SK-MEL-5 (cell line): Measurements from ENCODE around the gene OR2T4. TPM values are rescaled to one million over a fixed set of nuclear protein-coding genes. Genes with fewer than 3 reads are reported as not detected.
A peak's percentile ranks its signal among the peaks of the same experiment; 100 is the strongest.

Experiments
- DNase-seq: peaks from one replicate; pipeline ENCODE4 v3.0.0-alpha.2; 2016; ENCODE audit warnings: low read depth, low spot score
- in situ Hi-C: cut with HindIII; loops from 2 replicates; pipeline ENCODE4 v1.10.0; 2016; ENCODE audit warnings: low sequenced_read_pairs, high pct_unique_total_duplicates, low pct_unique_long_range_greater_than_20kb
- polyA plus RNA-seq, 2 experiments: library from polyadenylated mRNA; depleted of rRNA; stranded (reverse); fragments of >200 nt; gene quantifications; 2 replicates each; pipeline ENCODE4 v1.2.3, GENCODE V29; 2015
- total RNA-seq: library from RNA; depleted of rRNA; stranded (reverse); fragments of >200 nt; shearing (Covaris generic); gene quantifications from 2 replicates; pipeline ENCODE4 v1.2.3, GENCODE V29; 2014; rRNA removed

The OR2T4 gene, protein sequence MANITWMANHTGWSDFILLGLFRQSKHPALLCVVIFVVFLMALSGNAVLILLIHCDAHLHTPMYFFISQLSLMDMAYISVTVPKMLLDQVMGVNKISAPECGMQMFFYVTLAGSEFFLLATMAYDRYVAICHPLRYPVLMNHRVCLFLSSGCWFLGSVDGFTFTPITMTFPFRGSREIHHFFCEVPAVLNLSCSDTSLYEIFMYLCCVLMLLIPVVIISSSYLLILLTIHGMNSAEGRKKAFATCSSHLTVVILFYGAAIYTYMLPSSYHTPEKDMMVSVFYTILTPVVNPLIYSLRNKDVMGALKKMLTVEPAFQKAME
- total RNA-seq: not detected in 2 replicates
- not detected in 2 replicates for polyA plus RNA-seq (2015; cell fraction: cytosol; rRNA removed)
- not detected in 2 replicates for polyA plus RNA-seq (2015; cell fraction: nucleus; rRNA removed)

DNA sequence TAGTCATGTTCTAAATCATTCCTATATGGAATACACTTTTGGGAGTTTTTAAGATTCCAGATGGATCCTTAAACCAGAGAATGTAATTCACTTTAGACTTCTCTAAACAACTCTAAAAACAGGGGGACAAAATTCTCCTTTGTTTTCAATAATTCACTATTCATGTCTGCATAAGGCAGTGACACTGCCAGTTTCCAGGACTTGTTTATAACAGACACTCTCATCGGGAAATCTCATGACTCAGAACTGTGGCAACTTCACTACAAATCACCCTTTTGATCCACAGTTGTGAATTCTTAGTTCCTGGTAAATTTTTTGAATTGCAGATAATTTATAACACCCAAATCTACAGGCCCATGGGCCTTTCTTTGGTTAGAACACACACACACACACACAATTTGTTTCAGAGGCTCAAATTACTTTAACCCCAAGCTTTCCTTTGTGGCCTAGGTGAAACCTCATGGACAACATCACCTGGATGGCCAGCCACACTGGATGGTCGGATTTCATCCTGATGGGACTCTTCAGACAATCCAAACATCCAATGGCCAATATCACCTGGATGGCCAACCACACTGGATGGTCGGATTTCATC lies at the start of gene OR2T4:
TSS of gene OR2T4 (plus strand) at position 545 of the 595 bp plus-strand sequence. CDS start at position 545, 0 bp downstream.
- in situ Hi-C loops: no loop called here
- no peak for DNase-seq

DNA sequence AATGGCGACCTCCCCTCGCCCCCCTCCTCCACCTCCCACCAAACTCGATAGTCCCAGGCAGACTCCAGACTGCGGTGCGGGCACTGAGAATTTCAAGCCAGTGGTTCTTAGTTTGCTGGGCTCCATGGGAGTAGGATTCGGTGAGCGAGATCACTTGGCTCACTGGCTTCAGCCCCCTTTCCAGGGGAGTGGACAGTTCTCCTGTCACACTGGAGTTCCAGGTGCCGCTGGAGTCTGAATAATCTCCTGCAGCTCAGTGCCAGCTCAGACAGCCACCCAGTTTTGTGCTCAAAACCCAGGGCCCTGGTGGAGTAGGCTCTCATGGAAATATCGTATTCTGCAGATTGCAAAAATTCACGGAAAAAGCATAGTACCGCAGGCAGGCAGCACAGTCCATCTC lies 44.7 kb upstream of the OR2T4 start:
- in situ Hi-C loops: no loop called here
- DNase-seq: no peak

DNA sequence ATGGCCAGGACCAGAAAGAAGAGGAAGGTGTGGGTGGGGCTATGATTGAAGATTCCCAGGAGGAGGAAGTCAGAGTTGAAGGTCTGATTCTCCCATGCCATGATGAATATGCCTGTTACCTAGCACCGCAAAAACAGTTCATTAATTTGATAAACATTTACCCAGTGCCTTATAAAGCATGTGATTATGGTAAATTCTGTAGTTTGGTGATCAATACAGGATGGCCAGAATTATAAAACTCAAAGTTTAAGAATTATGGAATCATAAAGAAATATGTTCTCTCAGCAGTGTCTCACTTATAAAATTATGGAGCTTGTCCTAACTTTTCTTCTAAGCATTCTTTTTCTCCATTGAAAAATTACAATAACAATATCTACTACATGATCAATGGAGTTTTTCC lies 37.0 kb upstream of the OR2T4 start, which contains the start of gene OR2M7:
TSS of gene OR2M7 (minus strand) at position 101 of the 400 bp plus-strand sequence. CDS start at position 101, 0 bp downstream.
- in situ Hi-C loops: no loop called here
- DNase-seq: no peak

DNA sequence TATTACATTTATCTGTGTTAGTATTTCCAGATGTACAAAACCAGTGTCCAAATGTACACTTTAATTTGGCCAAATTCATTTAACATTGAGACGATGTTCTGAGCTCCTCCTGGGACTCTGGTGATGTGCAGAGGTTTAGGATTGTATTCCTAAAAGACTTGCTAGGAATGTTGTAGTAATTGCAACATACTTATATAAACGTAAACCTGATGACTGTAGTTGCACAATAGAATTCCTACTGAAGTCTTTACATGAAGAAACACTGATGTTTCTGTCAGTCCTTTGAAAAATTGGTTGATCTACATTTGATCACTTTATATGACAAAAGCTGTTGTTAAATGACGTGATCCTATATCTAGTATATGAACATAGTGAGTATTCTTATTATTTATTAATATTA lies 18.0 kb upstream of the OR2T4 start:
- in situ Hi-C loops: no loop called here

DNA sequence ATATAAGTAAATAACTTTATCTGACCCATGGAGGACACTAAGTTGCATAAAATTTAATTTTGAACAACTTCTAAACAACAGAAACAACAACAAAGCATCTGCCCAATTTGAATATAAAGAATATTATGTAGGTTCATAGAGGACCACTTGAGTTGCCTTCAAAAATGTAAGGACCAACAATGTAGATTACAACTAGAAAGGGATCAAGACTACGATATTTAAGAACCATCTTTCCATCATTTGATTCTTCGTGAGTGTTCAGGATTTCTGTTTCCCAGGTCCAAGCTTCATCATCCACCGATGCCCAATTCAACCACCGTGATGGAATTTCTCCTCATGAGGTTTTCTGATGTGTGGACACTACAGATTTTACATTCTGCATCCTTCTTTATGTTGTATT lies 13.0 kb upstream of the OR2T4 start, which contains the start of gene OR14C36:
TSS of gene OR14C36 (plus strand) at position 301 of the 400 bp plus-strand sequence. CDS start at position 301, 0 bp downstream.
- in situ Hi-C loops: no loop called here
- DNase-seq: no peak

More for the DNA sequence above, 18.0 kb upstream of the OR2T4 start:
- DNase-seq: no peak

DNA sequence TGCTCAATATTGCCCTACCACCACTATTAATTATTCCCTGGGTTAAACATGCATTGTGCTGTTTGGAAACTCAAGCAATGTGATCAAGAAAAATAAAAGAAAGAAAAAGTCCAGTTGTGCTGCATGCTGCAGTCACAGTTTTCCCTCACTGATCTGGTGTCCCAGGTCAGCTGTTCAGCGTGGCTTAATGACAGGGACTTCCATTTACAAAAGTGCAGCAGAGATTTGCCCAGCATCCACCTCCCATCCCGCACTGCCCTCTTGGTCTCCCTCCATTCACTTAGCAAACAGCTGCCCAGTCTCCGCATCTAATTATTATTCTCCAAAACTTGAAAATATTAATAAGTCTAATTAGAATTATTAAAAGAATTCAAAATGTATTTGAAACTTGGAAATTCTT lies 2.0 kb upstream of the OR2T4 start:
- in situ Hi-C loops: no loop called here
- DNase-seq: no peak

DNA sequence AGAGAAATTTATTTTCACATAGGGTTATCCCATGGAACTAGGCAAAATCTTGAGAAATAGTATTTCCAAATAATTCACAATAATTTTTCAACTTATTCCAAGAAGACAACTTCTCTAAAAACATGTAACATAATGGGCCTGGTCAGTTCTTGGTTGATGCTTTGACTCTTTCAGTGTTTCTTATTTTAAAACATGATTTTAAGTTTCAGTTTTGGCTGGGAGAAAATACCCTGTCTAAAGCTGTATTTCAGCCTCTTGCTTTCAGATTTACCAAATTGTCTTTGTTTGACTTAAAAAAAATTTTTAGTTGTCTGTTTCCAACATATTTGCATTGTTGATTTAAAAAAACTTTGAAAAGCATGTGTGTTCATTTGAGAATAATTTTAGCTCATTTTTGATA lies 5.1 kb downstream of the OR2T4 start:
- DNase-seq: no peak
- in situ Hi-C loops: no loop called here

DNA sequence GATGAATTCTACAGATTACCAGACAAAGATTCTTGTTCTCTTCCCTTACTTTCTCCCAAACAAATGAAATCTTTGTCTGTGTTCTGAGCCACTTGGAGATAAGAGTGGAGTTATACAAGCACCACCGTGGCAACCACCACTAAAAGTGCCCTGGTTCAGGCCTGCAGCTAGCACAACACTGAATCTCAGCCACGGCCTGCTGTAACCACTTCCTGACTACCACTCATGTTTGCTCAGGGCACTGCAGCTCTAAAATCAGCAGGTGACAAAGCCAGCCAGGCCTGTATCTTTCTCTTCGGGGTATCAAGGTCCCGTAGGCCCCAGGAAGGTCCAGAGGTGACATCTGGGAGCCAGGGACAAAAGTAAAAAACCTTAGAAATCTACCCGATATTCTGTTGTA lies 10.9 kb downstream of the OR2T4 start:
- no peak for DNase-seq
- in situ Hi-C loops: no loop called here

DNA sequence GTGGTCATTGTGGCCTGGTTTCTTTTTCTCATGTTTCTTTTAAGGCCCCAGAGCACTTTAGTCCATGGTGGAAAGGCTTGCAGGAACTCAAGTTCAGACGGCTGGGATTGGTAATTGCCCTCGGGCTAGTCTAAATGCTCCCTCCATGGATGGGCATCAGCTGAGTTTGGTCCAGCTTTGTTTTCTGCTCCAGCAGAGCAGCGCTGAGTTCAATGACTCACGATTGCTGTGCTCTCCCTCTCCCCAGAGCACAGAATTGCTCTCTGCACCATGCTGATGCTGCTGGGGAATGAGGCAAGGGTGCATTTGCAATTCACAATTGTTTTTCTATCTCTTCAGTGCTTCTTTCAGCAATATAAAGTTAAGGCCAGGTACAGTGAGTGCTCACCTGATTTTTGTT lies 12.3 kb downstream of the OR2T4 start:
- in situ Hi-C loops: no loop called here
- DNase-seq: no peak

DNA sequence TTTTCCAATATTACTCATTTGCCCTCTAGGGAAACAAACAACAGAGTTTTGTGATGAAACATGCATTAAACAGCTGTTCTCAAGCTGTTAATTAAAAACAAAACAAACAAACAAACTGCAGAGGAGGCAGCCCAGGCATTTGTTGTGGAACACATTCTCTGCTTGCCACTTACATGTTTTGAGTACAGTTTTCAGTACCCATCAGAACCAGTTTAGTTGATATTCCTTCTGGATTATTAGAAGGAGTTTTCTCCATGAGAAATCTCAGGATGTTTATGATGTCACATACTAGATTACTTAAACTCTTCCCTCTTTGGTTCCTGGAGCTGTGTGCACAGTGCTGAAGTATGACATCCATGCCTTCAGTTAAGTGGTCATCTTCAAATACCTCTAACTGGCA lies 14.0 kb downstream of the OR2T4 start, which contains the start of gene OR2T6:
TSS of gene OR2T6 (plus strand) at position 301 of the 400 bp plus-strand sequence. CDS start 11,863 bp downstream, outside the sequence.
- in situ Hi-C loops: no loop called here
- no peak for DNase-seq

DNA sequence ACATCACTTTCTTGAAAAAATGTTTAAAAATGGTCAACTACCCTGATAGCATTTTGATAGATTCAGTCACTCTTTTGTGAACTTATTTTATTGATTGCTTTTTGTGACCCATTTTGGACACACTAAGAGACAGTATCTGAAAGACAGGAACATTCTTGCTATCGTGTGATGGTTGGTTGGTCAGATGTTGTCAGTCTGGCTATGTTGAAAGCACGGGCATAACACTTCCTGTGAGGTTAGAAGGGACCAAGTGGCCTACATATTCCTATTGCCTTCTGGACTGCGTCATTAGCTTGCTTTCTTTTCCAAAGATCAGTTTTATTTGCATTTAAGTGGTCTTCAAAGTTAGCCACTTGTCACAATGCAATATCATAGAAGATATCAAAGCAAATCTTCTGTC lies 15.5 kb downstream of the OR2T4 start:
- in situ Hi-C loops: no loop called here
- DNase-seq: no peak

DNA sequence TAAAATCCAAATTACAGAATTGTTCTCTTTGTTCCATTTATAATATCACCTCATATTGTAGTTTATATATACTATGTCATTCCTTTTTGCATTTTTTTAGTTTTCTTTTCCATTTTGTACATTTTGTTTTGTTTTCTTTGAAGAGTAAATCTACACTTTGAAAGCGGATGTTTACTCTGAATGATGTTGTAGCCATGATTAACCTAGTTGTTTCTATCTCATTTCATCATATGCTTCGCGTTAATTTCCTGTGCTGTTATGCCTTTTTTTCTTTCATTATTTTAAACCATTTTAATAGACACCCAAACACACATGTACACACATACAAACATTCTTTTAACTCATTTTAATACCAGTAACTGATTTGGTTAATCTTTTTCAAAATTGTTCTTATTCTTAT lies 19.4 kb downstream of the OR2T4 start:
- in situ Hi-C loops: no loop called here
- no peak for DNase-seq

DNA sequence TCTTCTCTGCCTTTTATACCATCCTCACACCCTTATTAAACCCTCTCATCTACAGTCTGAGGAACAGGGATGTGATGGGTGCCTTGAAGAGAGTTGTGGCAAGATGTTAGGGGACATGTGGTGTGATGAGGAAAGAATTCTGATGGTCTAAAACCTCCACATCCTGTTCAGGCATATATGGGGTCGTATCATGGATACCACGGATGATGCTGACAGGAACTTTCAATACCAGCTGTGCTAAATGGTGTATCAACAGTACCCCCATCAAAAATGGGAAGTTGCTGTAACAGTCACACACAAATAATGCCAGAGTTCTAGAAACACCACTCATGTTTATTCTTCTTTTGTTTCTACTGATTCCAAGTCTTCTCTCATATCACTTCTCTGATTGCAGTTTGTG lies 27.0 kb downstream of the OR2T4 start:
- in situ Hi-C loops: no loop called here
- no peak for DNase-seq

DNA sequence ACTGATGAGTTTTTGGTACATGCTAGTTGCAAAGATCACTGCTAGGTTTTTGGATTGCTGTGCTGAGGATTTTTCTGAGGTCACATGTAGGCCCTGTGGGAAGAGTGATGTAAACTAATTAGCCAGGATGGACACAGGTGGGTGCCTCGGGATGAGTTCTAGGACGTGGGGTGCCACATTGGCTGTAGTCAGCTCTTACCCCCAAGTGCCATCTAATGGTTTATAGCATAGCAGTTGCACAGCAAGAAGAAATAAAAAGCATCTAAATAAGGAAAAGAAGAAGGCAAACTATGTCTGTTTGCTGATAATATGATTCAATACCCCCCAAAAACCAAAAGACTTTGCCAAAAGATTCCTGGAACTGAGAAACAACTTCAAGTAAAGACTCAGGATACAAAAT lies 31.6 kb downstream of the OR2T4 start:
- in situ Hi-C loops: no loop called here
- no peak for DNase-seq

DNA sequence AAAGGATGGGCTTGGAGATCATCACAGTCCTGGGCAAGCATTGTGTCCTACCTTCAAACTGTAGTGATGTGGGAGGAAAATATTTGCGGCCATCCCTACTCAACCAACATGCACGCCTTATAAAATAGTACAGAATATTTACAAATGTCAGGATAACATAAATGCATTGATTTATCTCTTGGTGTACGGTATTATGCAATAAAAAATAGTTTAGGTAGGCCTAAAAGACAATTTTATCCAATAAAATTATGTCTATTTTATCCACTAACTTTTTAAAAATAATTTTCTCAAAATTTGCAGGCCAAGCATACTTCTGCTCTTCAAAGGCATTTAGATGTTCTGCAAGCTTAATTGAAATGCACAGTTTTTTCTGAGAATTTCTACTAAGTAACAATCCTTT lies 41.3 kb downstream of the OR2T4 start, which contains the start of gene OR2T1:
TSS of gene OR2T1 (plus strand) at position 301 of the 400 bp plus-strand sequence. CDS start 3,100 bp downstream, outside the sequence.
- no peak for DNase-seq
- in situ Hi-C loops: no loop called here

DNA sequence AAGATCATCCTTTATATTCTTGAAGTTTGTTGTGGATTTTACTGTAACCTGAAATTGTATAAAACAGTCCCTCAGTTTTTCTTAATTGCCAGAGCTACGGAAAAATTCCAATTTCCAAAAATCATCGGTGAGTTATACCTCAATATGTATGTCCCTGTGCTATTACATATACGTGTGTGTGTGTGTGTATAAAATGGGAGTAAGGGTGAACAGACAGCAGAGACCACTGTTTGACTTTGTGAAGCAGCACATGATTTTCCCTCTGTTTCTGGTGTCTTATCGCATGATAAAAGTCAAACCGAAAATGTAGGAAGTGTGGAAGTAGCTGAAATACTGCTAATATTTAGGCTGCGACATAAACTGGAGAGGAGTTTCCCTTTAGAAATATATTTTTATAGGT lies 42.6 kb downstream of the OR2T4 start:
- in situ Hi-C loops: no loop called here
- peak; percentile 19 for DNase-seq

DNA sequence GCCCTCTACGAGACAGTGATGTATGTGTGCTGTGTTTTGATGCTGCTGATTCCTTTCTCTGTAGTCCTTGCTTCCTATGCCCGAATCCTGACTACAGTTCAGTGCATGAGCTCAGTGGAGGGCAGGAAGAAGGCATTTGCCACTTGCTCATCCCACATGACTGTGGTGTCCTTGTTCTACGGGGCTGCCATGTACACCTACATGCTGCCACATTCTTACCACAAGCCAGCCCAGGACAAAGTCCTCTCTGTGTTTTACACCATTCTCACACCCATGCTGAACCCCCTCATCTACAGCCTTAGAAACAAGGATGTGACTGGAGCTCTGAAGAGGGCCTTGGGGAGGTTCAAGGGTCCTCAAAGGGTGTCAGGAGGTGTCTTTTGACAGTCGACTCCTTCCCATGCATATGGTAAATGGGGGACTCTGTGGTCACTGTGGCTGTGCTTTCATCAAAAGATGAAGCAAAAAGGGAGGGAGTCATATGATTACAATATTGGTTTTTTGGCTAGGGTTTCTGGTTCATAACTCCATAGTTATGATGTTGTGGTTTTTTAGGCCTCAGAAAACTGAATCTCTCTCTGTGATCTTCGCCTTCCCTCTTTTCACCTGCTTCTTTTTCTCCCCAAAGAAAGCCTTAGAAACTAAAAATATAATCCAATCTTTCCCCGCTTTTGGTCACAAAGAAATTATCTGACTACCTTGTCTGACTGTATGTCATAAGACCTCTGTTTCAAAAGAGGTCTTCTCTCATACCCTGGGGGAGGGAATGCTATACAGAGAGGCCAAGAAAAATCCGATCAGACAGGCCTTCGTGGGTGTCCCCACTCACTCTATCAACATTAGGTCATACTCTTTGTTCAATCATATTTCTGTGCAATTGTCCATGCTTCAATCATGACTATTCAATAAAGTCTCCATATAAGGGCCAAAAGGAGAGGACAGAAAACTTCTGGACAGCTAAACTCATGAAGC lies 45.5 kb downstream of the OR2T4 start:
- in situ Hi-C loops: no loop called here
- DNase-seq: no peak
